A673 (cell line): ENCODE data around the gene TPGS1.

ENCODE experiments used
- EZH2 ChIP-seq: fragments of 200-600 bp; sonication (generic); IDR thresholded peaks from 2 replicates; pipeline ENCODE4 v1.6.1; 2017; ENCODE audit warnings: borderline replicate concordance, low read depth, mild to moderate bottlenecking, mixed read lengths, antibody characterized with exemption, low read length; ENCODE audit not compliant: poor library complexity, severe bottlenecking
- TF ChIP-seq, protein P1 (sequence below): fragments of 300-800, 200-600 bp; sonication (generic); conservative IDR thresholded peaks from 2 replicates; pipeline ENCODE4 v1.5.1; 2017; ENCODE audit warnings: low read depth, mild to moderate bottlenecking, antibody characterized with exemption, low read length, moderate library complexity, mixed read lengths

DNA sequence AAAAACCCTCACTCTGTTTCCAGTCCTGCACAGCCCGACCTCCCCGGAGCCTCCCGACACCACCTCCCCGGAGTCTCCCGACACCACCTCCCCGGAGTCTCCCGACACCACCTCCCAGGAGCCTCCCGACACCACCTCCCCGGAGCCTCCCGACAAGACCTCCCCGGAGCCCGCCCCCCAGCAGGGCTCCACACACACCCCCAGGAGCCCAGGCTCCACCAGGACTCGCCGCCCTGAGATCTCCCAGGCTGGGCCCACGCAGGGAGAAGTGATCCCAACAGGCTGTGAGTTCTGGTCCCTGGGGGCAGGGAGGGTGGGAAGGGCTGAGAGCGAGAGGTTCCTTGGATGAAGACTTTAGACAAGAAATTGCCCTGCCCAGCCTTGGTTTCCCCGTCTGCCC lies 5.7 kb upstream of the TPGS1 start:
- TF ChIP-seq, protein P1, sequence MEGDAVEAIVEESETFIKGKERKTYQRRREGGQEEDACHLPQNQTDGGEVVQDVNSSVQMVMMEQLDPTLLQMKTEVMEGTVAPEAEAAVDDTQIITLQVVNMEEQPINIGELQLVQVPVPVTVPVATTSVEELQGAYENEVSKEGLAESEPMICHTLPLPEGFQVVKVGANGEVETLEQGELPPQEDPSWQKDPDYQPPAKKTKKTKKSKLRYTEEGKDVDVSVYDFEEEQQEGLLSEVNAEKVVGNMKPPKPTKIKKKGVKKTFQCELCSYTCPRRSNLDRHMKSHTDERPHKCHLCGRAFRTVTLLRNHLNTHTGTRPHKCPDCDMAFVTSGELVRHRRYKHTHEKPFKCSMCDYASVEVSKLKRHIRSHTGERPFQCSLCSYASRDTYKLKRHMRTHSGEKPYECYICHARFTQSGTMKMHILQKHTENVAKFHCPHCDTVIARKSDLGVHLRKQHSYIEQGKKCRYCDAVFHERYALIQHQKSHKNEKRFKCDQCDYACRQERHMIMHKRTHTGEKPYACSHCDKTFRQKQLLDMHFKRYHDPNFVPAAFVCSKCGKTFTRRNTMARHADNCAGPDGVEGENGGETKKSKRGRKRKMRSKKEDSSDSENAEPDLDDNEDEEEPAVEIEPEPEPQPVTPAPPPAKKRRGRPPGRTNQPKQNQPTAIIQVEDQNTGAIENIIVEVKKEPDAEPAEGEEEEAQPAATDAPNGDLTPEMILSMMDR: no peak
- no peak for TF ChIP-seq EZH2
